ENCODE data around the gene TNKS1BP1.

Gene TNKS1BP1

DNA sequence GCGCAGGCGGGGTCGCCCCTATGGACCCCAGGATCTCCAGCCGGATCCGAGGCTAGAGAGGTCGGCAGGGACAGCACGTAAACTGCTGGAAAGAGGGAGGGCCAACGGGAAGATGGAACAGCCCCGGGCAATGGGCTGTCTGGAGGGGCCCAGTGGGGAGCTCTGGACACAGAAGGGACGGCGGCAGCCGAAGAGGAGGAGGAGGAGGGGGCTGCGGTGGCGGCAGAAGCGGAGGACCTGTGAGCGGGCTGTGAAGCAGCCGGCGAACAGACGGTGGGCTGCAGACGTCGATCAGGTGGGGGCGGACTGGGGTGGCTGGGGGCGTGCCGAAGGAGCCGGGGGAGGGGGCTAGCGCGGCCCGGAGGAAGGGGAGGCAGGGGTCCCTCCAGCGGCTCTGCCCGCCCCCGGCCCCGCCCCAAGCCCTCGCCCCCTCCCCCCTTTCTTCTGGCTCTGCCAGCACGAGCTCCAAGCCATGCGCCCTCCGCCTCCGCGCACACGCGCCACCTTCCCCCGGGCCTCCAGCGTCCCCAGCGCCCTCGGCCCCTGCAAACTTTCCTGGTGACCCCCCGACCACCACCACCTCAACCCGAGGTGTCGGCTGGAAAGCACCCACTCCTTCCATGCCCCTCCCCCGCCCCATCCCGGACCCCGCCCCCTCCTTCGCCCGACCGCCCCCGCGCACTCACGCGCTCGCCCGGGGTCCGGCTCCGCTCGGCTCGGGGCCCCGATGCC, 432 bp downstream of the TNKS1BP1 start:
- no peak for DNase-seq

DNA sequence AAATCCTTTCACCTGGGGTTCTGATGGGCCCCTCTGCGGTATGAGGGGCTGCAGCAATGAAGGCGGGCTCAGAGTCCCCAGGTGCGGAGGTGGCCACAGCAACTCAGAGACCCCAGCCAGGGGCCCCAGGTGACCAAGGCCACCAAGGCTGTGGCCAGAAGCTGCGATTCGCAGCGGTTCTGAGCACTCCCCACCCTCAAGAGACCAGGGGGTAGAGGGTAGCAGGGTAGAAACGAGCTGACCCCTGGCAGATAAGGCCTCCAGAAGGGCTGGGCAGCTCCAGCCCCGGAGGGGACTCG, 948 bp downstream of the TNKS1BP1 start:
- no peak for DNase-seq

DNA sequence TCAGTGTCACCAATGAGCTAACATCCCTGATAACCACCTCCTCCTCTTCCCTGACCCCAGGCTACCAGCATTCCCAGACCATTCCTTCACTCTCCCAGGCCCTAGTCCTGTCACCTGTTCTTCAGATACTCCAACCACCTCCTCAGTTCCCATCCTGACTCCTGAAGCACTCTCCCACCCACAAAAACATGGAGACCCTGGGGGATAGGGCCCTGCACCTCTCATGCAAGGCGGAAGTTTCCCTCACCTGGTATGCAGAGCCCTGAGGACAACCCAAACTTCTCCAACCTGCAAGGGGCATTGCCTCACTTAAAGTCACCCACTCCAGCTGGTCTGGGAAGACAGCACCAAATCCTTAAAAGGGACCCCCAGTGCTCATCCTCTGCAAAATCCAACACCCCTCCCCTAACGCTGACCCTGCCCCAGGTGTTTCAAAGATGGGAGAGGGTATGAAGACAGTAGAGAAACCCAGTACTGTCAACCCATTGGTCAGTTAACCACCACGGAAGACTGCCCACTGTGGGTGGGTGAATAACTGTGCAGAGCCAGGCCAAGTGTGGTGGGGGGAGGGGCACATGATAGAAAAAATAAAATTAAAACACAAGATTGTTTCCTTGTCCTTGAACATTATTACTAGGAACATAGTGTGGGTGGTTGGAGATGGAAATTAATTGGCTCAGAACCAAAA, 1.4 kb downstream of the TNKS1BP1 start:
- no peak for DNase-seq

DNA sequence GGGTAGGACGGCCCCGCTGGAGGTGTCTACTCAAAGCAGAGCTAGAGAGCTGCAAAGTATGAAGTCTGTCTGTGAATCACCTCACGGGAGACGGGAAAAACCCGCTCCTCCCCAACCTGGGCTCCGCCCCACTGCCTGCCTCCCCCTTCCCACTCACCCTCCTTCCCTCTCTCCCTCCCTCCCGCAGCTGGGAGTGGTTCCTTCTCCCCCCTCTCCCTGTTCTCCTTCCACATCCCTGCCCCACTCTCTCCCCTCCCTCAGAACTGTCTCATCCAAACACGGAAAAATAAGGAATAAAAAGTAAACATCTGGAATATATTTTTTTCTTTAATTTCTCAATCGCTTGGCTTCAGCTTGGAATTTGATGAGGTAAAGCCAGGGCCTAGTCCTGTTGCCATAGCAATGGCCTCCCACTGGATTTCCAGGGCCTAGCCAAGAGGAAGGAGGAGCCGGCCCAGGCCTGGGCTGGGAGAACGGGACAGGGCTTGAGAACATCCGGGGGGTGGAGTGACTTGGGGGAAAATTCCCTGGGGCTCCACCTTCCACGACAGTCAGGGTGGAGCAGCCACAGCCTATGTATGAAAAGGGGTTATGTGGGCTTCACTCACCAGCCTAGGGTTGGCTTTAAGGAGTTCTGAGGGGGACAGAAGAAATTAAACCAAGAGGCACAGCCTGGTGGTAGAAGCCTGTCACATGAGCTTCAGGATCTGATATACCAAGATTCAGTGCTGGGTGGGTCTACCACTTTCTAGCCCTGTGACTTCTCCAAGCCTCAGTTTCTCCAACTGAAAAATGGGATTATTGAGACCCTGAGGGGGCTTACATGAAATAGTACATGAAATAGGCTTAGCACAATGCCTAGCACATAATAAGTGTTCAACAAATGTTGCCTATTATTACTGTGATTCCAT, 2.2 kb downstream of the TNKS1BP1 start:
- no peak for DNase-seq

DNA sequence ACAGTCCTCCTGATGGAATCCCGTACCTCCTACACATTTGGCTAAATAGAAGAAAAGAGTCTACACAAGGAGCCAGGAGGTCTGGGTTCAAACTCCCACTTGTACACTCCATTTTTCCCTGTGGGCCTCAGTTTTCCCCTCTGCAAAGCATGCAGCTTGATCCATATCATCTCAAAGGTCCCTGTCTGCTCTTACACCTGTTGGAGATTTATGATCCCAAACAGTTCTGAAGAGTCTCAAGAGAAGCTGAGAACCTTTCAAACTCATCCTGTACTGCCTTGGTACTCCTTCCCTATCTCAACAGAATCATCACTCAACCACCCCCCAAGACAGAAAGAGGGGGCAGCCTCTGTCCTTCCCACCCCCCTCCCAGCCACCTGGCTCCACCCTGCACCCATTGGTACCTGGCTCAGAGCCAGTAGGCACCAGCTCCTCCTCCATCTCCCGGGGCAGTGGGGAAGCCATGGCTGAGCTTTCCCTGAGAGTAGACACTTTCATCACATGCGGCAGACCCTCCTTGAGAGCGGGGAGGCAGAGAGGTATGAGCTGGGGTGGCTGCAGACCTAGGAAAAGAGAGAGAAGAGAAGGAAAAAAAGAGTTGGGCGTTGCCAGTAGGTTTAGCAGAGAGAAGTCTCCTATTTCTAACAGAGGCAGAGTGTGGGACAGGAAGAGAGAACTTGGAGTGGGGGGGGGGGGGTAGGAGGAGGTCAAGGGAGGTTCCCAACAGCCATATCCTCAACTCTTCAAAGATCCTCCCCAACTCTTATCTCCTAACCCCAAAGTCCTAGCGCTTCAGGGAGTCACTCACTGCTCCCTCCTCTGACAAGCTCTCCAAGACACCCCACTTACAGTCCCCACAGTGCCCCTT, 3.1 kb downstream of the TNKS1BP1 start:
- DNase-seq: no peak

DNA sequence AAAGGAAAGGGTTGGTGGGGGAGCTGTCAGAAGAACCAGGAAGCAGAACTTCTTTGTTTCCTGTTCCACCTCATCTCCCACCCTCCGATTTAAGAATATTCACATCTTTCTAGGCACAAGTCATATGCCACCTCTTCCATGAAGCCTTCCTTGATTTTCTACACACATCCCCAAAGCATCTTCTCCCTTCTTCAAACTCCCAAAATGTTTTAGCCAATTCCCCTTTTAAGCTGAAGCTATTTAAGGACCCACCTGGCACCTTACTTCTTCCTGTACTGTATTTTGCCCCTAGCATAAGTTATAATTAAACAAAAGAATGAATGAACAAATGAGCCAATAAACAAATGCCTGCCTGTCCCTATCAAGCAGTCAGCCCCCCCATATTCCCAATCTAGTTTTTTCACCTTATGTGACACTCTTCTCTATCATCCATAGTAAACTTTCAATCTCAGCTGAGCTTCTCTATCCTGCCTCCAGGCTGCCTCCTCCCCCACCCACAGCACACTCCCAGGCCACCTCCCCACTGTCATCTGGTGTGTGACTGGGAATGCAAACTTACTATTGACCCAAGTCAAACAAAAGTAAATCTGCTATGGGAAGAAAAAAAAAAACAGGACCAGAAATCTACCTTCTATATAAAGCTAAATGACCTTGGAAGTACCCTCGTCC, 3.9 kb downstream of the TNKS1BP1 start:
- DNase-seq: no peak

DNA sequence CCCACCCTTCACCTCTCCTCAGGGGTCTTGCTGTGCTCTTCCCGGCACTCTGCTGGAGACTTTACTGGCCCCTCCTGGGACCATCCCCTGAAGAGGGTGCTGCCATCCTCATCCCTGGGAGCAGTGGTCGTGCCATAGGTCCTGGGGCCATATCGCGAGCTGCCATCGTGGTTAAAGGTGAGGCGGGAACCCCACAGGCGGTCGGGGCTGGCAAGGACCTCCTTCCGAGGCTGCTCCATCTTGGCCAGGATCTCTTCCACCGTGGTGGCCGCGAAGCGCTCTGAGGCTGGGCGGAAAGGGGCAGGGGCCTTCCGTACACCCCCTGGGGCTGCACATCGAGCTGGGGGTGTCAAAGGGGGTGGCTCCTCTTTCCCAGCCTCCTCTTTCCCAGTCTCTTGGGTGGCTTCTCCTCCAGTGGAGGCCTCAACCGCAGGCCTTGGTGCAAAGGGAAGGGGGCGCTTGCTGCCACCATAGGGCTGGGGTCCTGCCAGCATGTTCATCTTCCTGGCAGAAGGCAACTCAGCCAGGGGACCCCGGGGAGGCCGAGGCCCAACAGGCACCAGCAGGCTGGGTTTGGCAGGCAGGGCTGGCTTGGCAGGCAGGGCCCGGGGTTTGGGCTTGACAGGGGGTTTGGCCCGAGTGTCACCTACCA, 4.6 kb downstream of the TNKS1BP1 start:
- DNase-seq: no peak

DNA sequence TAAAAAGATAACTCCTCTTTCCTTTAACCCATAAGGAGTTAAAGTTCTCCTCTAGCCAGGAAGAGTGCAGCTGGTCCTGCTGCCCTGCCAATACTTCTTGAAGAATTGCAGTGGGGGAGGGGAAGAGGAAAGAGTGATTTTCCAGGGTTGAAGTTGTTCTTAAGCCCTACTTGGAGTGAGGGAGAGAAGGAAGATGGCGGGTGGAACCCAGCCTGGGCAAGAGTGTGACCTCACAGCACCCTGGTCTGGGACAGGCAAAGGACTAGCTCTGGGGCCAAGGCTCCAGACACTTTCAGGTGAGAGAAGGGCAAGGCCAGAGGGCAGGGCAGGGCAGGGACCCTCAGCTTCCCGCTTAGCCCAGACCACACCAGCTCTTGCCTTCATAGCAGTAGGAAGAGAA, 6.6 kb downstream of the TNKS1BP1 start:
- no peak for DNase-seq

DNA sequence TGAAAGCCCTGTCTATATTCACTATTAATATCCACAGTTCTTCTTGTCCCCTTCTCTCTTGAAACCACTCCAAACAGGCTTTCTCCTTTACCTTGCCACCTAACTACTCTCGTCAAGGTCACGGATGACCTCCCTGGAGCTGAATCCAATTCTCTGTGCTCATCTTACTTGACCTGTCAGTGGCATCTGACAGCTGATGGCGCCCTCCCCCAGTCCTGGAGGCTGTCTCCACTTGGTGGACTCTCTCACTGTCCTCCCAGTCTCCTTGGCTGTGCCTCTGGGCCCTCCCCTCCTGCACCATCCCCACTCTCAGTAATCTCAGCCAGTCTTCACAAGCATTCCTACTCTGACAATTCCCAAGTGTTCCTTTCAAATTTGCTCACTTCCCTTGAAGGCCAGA, 8.7 kb downstream of the TNKS1BP1 start:
- no peak for DNase-seq

DNA sequence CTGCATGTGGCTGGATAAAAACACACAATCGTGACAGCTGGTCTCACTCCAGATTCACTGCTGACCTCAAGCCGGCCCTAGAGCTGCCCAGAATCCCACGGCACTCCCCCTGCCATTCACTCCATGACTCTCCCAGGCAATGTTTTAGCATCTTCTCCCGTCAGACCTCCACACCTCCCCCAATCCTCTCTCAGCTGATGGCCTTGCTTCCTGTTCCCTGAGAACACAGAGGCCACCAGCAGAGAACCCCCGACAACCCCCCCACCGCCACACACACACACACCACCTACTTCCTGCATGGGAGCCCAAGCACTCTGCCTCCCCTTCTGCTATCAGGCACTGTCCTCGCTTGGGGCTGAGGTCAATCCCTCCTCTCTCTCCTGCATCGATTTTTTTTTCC, 9.3 kb downstream of the TNKS1BP1 start:
- no peak for DNase-seq

DNA sequence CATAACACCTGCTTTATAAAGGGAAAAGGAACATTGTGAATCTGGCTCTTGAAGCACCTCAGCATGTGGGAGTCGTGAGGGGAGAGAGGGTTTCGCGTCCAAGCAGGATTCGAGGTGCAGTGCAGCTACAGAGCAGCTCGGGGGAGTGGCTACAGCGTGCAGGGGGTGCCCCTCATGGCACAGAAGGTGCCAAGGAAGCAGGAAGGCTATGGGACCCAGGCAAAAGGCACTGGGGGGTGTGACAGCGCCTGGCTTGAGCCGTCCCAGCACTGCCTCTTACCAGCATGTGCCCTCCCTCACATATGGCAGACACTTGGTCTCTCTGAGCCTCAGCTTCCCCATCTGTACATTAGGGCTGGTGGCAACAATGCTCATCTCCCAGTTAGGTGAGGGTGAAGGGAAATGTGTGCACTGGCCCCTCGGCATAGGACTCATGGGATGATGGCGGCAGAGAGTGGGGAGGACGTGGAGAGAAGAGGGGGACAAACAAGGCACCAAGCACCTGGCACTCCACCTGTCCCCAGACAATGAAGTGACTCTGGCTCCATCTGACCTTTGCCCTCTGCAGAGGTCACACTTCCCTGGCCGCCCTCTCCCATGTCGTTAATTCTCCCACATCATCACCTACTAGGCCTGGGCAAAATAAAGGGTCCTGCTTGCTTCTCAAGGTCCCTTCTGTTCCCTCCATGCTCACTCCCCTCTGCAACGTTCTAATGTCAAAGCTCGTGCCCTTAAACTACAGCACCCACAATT, 10.4 kb downstream of the TNKS1BP1 start:
- no peak for DNase-seq

DNA sequence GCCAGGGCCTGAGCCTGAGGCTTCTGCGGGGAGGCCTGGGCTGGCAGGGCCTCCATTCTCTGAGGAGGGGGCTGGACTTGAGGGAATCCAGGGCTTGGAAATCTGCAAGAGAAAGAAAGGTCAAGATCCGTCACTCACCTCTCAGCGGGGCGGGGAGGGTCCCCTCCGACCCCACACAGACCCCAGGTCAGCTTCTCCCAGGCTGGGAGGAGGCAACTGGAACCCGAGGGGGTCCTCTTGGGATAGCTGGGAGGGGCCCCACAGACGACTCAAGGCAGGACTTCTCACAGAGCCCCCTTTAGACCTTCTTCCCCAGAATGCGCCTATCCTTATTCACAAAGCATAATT, 11.0 kb downstream of the TNKS1BP1 start:
- DNase-seq: no peak

DNA sequence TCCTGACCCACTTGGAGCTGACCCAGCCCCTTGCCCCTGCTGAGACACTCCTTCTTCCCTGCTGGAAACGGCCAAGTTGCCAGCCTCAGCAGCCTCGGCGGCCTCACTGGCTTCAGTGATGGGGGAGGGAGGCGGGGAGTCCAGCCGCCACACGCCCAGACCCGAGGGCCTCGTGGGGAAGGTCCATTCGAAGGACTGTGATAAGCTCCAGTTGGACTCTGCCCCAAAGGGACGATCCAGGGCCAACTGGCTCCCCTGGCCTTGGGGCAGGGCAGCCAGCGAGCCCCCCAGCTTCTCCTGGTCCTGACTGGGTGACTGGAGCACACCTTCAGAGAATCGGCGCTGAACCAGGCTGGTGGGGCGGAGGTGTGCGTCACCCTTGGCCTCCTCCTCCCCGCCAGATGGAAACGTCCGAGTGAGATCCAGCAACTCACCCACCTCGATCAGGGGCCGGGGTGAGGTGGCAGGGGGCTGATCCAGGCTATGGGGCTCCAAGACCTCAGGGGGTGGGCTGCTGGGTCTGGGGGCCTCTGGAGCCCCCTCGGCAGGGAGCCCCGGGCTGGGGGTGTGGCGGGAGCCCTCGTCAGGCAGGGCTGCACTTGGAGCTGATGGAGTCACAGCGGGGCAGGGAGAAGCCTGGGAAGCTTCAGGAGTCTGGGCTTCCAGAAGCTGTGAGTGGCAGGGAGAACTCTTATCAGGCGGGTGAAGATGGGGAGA, 11.5 kb downstream of the TNKS1BP1 start:
- no peak for DNase-seq

DNA sequence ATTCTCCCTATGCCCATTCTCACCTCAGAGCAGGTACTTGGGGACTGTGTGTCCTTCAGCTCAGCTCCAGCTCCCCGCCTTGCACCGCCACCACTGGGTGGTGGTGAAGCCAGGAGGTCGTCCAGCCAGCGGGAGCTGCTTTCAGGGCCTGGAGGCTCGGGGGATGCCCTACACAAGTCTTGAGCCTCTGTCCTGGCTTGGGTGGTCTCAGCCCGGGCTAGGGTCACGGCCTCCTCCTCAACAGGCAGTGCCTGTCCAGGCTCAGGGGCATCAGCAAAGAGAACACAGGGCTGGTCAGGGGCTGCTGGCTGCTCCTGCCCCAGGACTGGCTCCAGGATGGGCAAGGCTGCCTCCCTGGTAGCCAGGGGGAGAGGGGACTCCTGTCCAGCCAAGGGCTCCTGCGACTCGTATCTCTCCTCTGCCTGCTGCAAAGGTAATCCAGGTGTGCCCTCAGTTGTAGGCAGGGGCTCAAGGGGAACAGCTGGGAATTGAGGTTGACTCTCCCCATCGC, 12.2 kb downstream of the TNKS1BP1 start:
- DNase-seq: no peak

DNA sequence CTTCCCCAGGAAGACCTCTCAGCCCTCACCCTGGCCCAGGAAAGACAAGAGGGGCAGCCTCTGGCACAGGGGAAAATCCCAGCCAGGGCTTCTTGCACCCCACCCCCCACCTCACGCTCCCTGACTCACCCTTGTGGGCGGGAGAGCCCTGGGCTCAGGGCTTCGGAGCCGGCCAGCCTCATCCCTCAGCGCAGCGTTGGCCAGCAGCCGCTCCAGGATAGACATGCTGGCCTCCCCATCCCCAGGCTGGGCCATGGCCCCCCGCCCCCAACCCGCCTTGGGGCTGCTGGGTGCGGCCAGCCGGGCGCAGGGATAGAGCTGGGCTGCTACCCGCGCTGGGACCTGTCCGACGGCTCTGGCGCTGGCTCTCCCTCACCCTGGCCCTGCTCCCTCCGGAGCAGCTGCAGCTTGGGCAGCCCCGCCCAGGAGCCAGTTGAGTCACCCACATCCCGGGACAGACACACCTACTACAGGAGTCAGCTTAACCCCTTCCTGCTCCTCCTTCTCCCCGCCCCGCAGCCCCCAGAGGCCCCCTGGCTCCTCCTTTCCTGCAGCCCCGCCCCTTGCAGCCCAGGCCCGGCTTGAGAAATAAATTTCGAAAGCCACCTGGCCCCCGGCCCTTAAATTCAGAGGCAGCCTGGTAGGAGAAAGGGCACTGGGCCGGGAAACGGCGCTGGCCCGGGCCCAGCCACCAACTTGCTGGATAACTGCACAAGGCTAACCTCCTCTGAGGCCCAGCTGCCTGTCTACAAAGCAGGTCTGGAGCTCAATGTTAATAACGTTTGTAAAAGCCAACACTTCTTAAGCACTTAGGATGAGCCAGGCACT, 13.4 kb downstream of the TNKS1BP1 start:
- peak; percentile 60 for DNase-seq

DNA sequence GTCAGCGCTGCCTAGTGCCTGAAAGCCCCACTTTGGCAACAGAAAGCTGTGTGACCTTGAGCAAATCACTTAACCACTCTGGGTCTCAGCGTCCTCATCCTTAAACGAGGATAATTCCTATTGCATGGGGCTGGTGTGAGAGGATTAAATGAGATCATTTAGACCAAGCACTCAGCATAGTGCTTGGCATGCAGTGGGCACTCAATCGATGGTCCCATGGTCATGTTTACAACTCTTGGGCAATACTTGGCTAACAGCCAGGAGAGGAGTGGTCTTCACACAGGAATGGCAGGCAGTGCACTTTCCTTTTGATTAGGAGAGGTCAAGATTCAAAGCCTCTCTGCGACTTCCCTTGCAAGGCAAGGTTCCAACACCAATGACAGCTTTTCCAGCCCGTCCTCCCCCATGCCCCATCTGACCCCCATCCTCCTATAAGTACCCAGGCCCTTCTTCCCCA, 14.1 kb downstream of the TNKS1BP1 start:
- DNase-seq: no peak

DNA sequence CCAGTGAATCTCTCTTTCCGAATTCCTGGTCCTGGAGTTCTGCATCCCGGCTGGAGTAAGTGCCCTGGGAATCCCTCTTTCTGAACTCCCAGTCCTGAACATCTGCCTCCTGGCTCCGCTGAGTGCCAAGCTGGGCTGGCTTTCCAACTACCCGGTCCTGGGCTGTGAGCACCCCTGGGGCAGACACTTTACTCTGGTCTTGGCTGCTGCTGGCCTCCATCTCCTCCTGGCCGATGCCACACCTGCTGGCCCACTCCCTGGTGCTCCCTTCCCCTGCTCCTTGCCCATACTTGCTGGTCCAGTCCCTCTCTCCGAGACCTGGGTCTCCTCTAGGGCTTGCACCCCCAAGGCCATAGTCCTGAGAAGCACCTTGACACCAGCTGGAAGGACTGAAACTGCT, 14.7 kb downstream of the TNKS1BP1 start:
- no peak for DNase-seq

DNA sequence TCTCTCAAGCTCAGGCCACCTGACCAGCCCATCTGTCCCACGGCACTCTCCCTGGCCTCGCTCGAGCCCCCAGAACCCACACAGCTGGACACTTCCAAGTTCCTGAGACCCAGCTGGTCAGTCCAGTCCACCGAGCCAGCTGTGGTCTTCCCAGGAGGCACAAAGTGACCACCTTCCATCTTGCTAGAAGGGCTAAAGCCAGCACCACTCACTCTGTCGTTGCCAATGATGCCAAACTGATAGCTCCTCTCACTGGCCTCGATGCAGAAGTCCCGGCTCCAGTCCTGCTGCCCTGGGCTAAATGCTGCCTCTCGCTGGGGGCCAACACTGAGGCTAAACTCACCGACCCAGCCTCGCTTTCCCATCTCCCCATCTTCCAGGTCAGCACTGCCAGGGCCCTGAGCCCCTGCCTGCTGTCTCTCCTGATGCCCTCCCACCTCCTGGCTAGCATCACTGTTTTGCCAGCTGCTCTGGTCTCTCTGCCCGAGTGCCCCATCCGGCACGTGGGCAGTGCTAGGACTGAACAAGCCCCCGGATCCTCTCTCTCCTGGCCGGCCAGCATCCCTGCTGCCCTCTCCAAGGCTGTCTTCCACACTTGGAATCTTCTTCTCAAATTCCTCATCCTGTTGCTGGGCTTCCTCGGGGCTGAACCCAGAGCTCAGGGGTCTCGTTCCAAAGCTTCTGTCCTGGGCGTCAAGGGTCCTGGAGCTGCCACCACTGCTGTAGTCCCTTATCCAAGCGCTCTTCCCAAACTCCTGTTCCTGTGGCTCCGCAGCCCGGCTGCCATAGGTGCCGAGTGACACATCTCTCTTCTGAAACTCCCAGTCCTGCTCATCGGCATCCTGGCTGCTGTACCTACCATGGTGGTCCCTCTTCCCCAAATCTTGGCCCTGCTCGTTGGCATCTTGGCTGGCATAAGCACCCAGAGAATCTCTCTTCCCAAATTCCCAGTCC, 15.4 kb downstream of the TNKS1BP1 start:
- no peak for DNase-seq

All from SHP77 treated with DMSO at 0.1 percent for 48 hours (cell line).